K562 (cell line): ENCODE measurements around the gene PLCB3. TPM values are rescaled to one million over a fixed set of nuclear protein-coding genes. Genes with fewer than 3 reads are reported as not detected.

Experiments used
- CCAR2 ChIP-seq: fragments of 200-400 bp; formaldehyde crosslinking; IDR thresholded peaks from 2 replicates; pipeline ENCODE4 v1.6.1; 2017; ENCODE audit warnings: mild to moderate bottlenecking, low read depth, low read length
- DNMT1 ChIP-seq: fragments of 450-650 bp; IDR thresholded peaks from 2 replicates; pipeline ENCODE4 v1.6.1; 2016; ENCODE audit warnings: antibody characterized with exemption, mild to moderate bottlenecking
- ETV6 ChIP-seq, 3 experiments: fragments of 150-350 bp in 1 of 3; sonication (generic) in 1 of 3; formaldehyde crosslinking in 1 of 3; IDR thresholded peaks; 2 replicates each; pipeline versions ENCODE4 v1.6.1 to v1.8.0; 2014 to 2022; ENCODE audit warnings: borderline replicate concordance in 2 of 3, low read depth in 2 of 3, antibody characterized with exemption in 1 of 3, low read length in 1 of 3, mild to moderate bottlenecking in 1 of 3, missing genetic modification reagents in 1 of 3
- ILK ChIP-seq: fragments of 450-650 bp; IDR thresholded peaks from 2 replicates; pipeline ENCODE4 v1.6.1; 2016; ENCODE audit warnings: missing genetic modification characterization, low read depth, mild to moderate bottlenecking, missing compliant biosample characterization, moderate library complexity, borderline replicate concordance
- NFATC3 ChIP-seq: fragments of 450-650 bp; IDR thresholded peaks from 2 replicates; pipeline ENCODE4 v1.6.1; 2017; ENCODE audit warnings: mild to moderate bottlenecking
- POLR2AphosphoS2 ChIP-seq: IDR thresholded peaks from 2 replicates; pipeline ENCODE4 v1.6.1; 2012; ENCODE audit warnings: low read length, improper control_type of control experiment
- RB1 ChIP-seq: fragments of 450-650 bp; IDR thresholded peaks from 2 replicates; pipeline ENCODE4 v1.6.1; 2017; ENCODE audit warnings: low read depth, mild to moderate bottlenecking
- RFX5 ChIP-seq: IDR thresholded peaks from 2 replicates; pipeline ENCODE4 v1.6.1; 2011; ENCODE audit warnings: low read depth, mild to moderate bottlenecking, improper control_type of control experiment, low read length
- SMC3 ChIP-seq: conservative IDR thresholded peaks from 2 replicates; pipeline ENCODE4 v1.6.1; 2011; ENCODE audit warnings: low read depth, low read length, improper control_type of control experiment; ENCODE audit not compliant: insufficient read depth
- TRIM28 ChIP-seq: fragments of 450-650 bp; IDR thresholded peaks from 2 replicates; pipeline ENCODE4 v1.6.1; 2017
- ZNF507 ChIP-seq: conservative IDR thresholded peaks from 2 replicates; pipeline ENCODE4 v1.6.1; 2017; ENCODE audit warnings: missing genetic modification characterization, missing compliant biosample characterization
- ZNF518B ChIP-seq: fragments of 250-450 bp; sonication (Bioruptor Pico); IDR thresholded peaks from 2 replicates; pipeline ENCODE4 v1.5.0; 2021; ENCODE audit warnings: mild to moderate bottlenecking, moderate library complexity
- polyA plus RNA-seq, 8 experiments: library from polyadenylated mRNA; depleted of rRNA in 4 of 8; stranded (reverse) in 5 of 8; unstranded in 3 of 8; fragments of >200 nt; fragmentation: Nextera tagmentation in 2 of 8; fragmentation: Illumina TruSeq in 1 of 8; extraction: Ambion mirVana in 2 of 8; extraction: Trizol in 1 of 8; gene quantifications; 2 replicates each; pipeline versions ENCODE4 v1.2.1 to v1.2.3, GENCODE V29; 2011 to 2014; ENCODE audit warnings: inconsistent platforms in 1 of 8, missing spikeins in 1 of 8
- total RNA-seq, 7 experiments: library from RNA; depleted of rRNA in 6 of 7; stranded (reverse); fragments of >200 nt in 6 of 7; fragmentation: Illumina TruSeq in 2 of 7; extraction: Trizol in 2 of 7; gene quantifications; 2 replicates each; pipeline versions ENCODE4 v1.2.1 to v1.2.3, GENCODE V29; 2011 to 2021; ENCODE audit warnings: low replicate concordance in 1 of 7
- TF ChIP-seq, protein P1 (sequence below): fragments of 450-650 bp; formaldehyde crosslinking; IDR thresholded peaks from 2 replicates; pipeline ENCODE4 v1.4.0; 2022; ENCODE audit warnings: missing genetic modification characterization
- TF ChIP-seq, protein P2 (sequence below): sonication (generic); formaldehyde crosslinking; IDR thresholded peaks from 2 replicates; pipeline ENCODE4 v1.8.1; 2023; ENCODE audit warnings: missing genetic modification reagents, mild to moderate bottlenecking, borderline replicate concordance
- TF ChIP-seq, protein P3 (sequence below): fragments of 450-650 bp; IDR thresholded peaks from 2 replicates; pipeline ENCODE4 v1.6.1; 2016; ENCODE audit warnings: mild to moderate bottlenecking

The PLCB3 gene
- total and polyA plus RNA-seq, 9 of the 15 experiments (the other 6 are each of a cell fraction or from before 2014, with no cell fraction given): 0.31 to 44.8 (median 14.6) TPM

DNA sequence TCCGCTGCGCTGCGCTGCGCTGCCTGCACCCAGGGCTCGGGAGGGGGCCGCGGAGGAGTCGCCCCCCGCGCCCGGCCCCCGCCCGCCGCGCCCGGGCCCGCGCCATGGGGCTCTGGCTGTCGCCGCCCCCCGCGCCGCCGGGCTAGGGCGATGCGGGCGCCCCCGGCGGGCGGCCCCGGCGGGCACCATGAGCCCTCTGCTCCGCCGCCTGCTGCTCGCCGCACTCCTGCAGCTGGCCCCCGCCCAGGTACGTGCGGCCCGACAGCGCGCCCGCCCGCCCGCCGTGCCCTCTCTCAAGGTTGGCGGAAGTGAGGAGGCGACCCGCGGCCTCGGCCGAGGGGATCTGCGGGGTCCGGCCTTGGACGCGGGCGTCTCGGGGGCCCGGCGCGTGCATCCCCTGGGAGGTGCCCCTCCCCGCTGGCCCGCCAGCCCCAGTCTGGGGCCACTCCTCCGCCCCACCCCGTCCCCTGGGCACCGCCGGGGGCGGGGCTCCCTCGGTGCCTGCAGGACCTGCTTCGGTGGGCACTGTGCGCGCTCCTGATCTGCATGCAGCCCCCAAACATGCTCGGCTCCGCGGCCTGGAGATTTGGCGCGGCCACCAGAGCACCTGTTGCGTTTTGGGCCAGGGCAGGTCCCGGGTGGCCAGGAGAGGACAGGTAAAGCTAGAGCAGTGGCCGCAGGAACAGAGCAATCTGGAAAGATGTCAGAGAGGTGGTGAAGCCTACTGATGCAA lies 16.5 kb upstream of the PLCB3 start (continued):
- TF ChIP-seq ZNF507 (tag) (no peak), ZNF518B (CRISPR knock-in tag) (no peak), DNMT1 (no peak), ETV6 (IDR thresholded peaks at IDR 0.05; ENCODE audit: borderline replicate concordance in 1 of 2, low read depth in 2 of 2, low read length in 1 of 2) (no peak), ETV6 (CRISPR knock-in tag; IDR thresholded peaks at IDR 0.05; ENCODE audit: borderline replicate concordance) (no peak), SMC3 (no peak), POLR2AphosphoS2 (no peak), RB1 (peak; percentile 48; the same call in 1 of the 2 replicates), NFATC3 (no peak), TRIM28 (no peak), CCAR2 (no peak), ILK (tag) (no peak), RFX5 (no peak)
- TF ChIP-seq, protein P1, sequence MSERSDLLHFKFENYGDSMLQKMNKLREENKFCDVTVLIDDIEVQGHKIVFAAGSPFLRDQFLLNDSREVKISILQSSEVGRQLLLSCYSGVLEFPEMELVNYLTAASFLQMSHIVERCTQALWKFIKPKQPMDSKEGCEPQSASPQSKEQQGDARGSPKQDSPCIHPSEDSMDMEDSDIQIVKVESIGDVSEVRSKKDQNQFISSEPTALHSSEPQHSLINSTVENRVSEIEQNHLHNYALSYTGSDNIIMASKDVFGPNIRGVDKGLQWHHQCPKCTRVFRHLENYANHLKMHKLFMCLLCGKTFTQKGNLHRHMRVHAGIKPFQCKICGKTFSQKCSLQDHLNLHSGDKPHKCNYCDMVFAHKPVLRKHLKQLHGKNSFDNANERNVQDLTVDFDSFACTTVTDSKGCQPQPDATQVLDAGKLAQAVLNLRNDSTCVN: no peak
- TF ChIP-seq, protein P2, sequence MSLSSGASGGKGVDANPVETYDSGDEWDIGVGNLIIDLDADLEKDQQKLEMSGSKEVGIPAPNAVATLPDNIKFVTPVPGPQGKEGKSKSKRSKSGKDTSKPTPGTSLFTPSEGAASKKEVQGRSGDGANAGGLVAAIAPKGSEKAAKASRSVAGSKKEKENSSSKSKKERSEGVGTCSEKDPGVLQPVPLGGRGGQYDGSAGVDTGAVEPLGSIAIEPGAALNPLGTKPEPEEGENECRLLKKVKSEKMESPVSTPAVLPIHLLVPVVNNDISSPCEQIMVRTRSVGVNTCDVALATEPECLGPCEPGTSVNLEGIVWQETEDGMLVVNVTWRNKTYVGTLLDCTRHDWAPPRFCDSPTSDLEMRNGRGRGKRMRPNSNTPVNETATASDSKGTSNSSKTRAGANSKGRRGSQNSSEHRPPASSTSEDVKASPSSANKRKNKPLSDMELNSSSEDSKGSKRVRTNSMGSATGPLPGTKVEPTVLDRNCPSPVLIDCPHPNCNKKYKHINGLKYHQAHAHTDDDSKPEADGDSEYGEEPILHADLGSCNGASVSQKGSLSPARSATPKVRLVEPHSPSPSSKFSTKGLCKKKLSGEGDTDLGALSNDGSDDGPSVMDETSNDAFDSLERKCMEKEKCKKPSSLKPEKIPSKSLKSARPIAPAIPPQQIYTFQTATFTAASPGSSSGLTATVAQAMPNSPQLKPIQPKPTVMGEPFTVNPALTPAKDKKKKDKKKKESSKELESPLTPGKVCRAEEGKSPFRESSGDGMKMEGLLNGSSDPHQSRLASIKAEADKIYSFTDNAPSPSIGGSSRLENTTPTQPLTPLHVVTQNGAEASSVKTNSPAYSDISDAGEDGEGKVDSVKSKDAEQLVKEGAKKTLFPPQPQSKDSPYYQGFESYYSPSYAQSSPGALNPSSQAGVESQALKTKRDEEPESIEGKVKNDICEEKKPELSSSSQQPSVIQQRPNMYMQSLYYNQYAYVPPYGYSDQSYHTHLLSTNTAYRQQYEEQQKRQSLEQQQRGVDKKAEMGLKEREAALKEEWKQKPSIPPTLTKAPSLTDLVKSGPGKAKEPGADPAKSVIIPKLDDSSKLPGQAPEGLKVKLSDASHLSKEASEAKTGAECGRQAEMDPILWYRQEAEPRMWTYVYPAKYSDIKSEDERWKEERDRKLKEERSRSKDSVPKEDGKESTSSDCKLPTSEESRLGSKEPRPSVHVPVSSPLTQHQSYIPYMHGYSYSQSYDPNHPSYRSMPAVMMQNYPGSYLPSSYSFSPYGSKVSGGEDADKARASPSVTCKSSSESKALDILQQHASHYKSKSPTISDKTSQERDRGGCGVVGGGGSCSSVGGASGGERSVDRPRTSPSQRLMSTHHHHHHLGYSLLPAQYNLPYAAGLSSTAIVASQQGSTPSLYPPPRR (CRISPR knock-in tag): no peak
- TF ChIP-seq, protein P3, sequence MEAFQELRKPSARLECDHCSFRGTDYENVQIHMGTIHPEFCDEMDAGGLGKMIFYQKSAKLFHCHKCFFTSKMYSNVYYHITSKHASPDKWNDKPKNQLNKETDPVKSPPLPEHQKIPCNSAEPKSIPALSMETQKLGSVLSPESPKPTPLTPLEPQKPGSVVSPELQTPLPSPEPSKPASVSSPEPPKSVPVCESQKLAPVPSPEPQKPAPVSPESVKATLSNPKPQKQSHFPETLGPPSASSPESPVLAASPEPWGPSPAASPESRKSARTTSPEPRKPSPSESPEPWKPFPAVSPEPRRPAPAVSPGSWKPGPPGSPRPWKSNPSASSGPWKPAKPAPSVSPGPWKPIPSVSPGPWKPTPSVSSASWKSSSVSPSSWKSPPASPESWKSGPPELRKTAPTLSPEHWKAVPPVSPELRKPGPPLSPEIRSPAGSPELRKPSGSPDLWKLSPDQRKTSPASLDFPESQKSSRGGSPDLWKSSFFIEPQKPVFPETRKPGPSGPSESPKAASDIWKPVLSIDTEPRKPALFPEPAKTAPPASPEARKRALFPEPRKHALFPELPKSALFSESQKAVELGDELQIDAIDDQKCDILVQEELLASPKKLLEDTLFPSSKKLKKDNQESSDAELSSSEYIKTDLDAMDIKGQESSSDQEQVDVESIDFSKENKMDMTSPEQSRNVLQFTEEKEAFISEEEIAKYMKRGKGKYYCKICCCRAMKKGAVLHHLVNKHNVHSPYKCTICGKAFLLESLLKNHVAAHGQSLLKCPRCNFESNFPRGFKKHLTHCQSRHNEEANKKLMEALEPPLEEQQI: no peak
